Cardiac septum (tissue), 1 donor: ENCODE data around the gene SMAGP. TPM values are rescaled to one million over a fixed set of nuclear protein-coding genes. Genes with fewer than 3 reads are reported as not detected.
"Not testable (repeated sequence)": the region's sequence is repeated elsewhere in the genome, so short reads cannot be mapped to it uniquely, and the experiment has no call there.

Experiments used
- DNase-seq: peaks from one replicate; pipeline ENCODE4 v3.0.0-alpha.2; 2020; ENCODE audit warnings: low spot score
- intact Hi-C: fragments of 100-400 bp; cut with DNase I; formaldehyde crosslinking; loops from one replicate; pipeline ENCODE4 v1.14.0; 2022
- long read RNA-seq: library from polyadenylated mRNA; unstranded; transcript quantifications from one replicate; pipeline ENCODE4 v2.0.0, GENCODE V29; 2021
- total RNA-seq: library from RNA; stranded (reverse); fragmentation: NEBNext Ultra II Directional; extraction: Animal tissue kit (Norgen Biotek cat#: 25700); gene quantifications from one replicate; pipeline ENCODE4 v1.2.1, GENCODE V29; 2021
- donor health status: DM: no; HTN: no; CAD: no.

SMAGP gene
- total RNA-seq, result 4.4 TPM
- long read RNA-seq, partial matches to known transcripts, result 0 of 3 reads
- long read RNA-seq, other reads (novel, unspliced or antisense), result 1 of 3 reads

- DNase-seq, result peak; percentile 81
- intact Hi-C loops, result no loop called here
These were observed at the start of gene SMAGP for GRCh38 chr12:51270067-51270950. SMAGP (minus strand) TSS chr12:51270415; CDS start chr12:51269278, 1,137 bp downstream.

- intact Hi-C loops, result no loop called here
- no peak for DNase-seq
These were observed 48.8 kb upstream of the SMAGP start for GRCh38 chr12:51318846-51319599.

GRCh38 chr12:51318057-51318806 lies 48.0 kb upstream of the SMAGP start:
- intact Hi-C loops, DNase-seq: not testable (repeated sequence)

GRCh38 chr12:51311389-51311788 lies 41.2 kb upstream of the SMAGP start:
- DNase-seq, result no peak
- intact Hi-C loops, result no loop called here

GRCh38 chr12:51307655-51308593 lies 37.7 kb upstream of the SMAGP start:
- intact Hi-C loops, result no loop called here

GRCh38 chr12:51306507-51306906 lies 36.3 kb upstream of the SMAGP start:
- intact Hi-C loops, result no loop called here
- no peak for DNase-seq

More at GRCh38 chr12:51307655-51308593, 37.7 kb upstream of the SMAGP start:
- no peak for DNase-seq

- intact Hi-C loops, DNase-seq: not testable (repeated sequence)
These were observed 30.6 kb upstream of the SMAGP start for GRCh38 chr12:51300768-51301167.

GRCh38 chr12:51295651-51296050 lies 25.4 kb upstream of the SMAGP start:
- DNase-seq, result no peak
- intact Hi-C loops, result no loop called here

- intact Hi-C loops, DNase-seq: not testable (repeated sequence)
These were observed 23.9 kb upstream of the SMAGP start for GRCh38 chr12:51294097-51294496.

GRCh38 chr12:51293696-51294095 lies 23.5 kb upstream of the SMAGP start:
- DNase-seq, result no peak
- intact Hi-C loops, result no loop called here

GRCh38 chr12:51291603-51292513 lies 21.6 kb upstream of the SMAGP start:
- intact Hi-C loops, result not testable (repeated sequence)
- peak; percentile 89 for DNase-seq

- no peak for DNase-seq
- intact Hi-C loops, result no loop called here
These were observed 15.6 kb upstream of the SMAGP start for GRCh38 chr12:51285843-51286242.

GRCh38 chr12:51281202-51281924 lies 11.1 kb upstream of the SMAGP start:
- DNase-seq, result no peak
- intact Hi-C loops, result no loop called here

- DNase-seq, result no peak
- intact Hi-C loops, result no loop called here
These were observed 4.9 kb upstream of the SMAGP start for GRCh38 chr12:51275088-51275487.

- intact Hi-C loops, DNase-seq: not testable (repeated sequence)
These were observed 2.6 kb upstream of the SMAGP start for GRCh38 chr12:51272810-51273209.

GRCh38 chr12:51270951-51271518 lies 820 bp upstream of the SMAGP start:
- intact Hi-C loops, result no loop called here
- DNase-seq, result no peak
